HEK293 (cell line): ENCODE data around the gene RITA1.

ENCODE experiments used
- CTCF ChIA-PET: fragments of 350-600 bp; formaldehyde crosslinking; extraction: SDS; loops from one replicate; lab custom pipeline; 2021; ENCODE audit warnings: antibody characterized with exemption; lab: Yijun Ruan, JAX
- POLR2A ChIA-PET: fragments of 300-600 bp; formaldehyde crosslinking; extraction: SDS; loops from one replicate; lab custom pipeline; 2020; ENCODE audit warnings: antibody characterized with exemption, inconsistent platforms; lab: Yijun Ruan, JAX
- H3K27ac ChIP-seq: fragments of 200-500 bp; sonication (Bioruptor generic); 2 replicates; pipeline ENCODE4 v1.5.1; 2014; ENCODE audit warnings: low read depth, low read length, control low read depth, inconsistent platforms; ENCODE audit errors: extremely low read depth
- H3K36me3 ChIP-seq, 2 experiments: fragments of 200-500 bp in 1 of 2; sonication (Bioruptor generic) in 1 of 2; 1 replicate in 1 of 2; 2 replicates in 1 of 2; pipeline ENCODE4 v1.5.1; 2014 to 2017; ENCODE audit warnings: inconsistent platforms in 2 of 2, low read length in 2 of 2; ENCODE audit not compliant: control insufficient read depth in 2 of 2, insufficient read depth in 1 of 2
- H3K4me1 ChIP-seq: fragments of 200-500 bp; sonication (Bioruptor generic); 2 replicates; pipeline ENCODE4 v1.5.1; 2014; ENCODE audit warnings: mild to moderate bottlenecking, low read length, inconsistent platforms; ENCODE audit not compliant: control insufficient read depth, insufficient read depth
- H3K4me3 ChIP-seq: 2 replicates; pipeline ENCODE4 v1.5.1; 2011; ENCODE audit warnings: low read depth, mild to moderate bottlenecking, control low read depth, low read length, moderate library complexity
- H3K9me3 ChIP-seq: fragments of 200-500 bp; sonication (Bioruptor generic); 2 replicates; pipeline ENCODE4 v1.5.1; 2014; ENCODE audit warnings: low read depth, low read length, inconsistent platforms; ENCODE audit not compliant: control insufficient read depth, insufficient read depth
- BCL11B ChIP-seq: fragments of 450-650 bp; formaldehyde crosslinking; IDR thresholded peaks from 2 replicates; pipeline ENCODE4 v1.5.1; 2016; ENCODE audit warnings: low read depth, missing biosample characterization, missing genetic modification characterization
- ELK4 ChIP-seq: IDR thresholded peaks from 2 replicates; pipeline ENCODE4 v1.6.1; 2011; ENCODE audit warnings: mild to moderate bottlenecking, low read depth, low read length, borderline replicate concordance
- SCRT2 ChIP-seq: fragments of 450-650 bp; formaldehyde crosslinking; IDR thresholded peaks from 2 replicates; pipeline ENCODE4 v1.5.1; 2016; ENCODE audit warnings: missing biosample characterization, missing genetic modification characterization
- SP2 ChIP-seq: fragments of 450-650 bp; formaldehyde crosslinking; IDR thresholded peaks from 2 replicates; pipeline ENCODE4 v1.5.1; 2016; ENCODE audit warnings: missing biosample characterization, missing genetic modification characterization
- TSHZ1 ChIP-seq: fragments of 450-650 bp; formaldehyde crosslinking; IDR thresholded peaks from 2 replicates; pipeline ENCODE4 v1.5.1; 2016; ENCODE audit warnings: missing biosample characterization, missing genetic modification characterization, borderline replicate concordance
- ZBTB10 ChIP-seq: fragments of 450-650 bp; formaldehyde crosslinking; IDR thresholded peaks from 2 replicates; pipeline ENCODE4 v1.5.1; 2016; ENCODE audit warnings: missing biosample characterization, missing genetic modification characterization
- ZBTB8A ChIP-seq: fragments of 450-650 bp; formaldehyde crosslinking; IDR thresholded peaks from 2 replicates; pipeline ENCODE4 v1.5.1; 2016; ENCODE audit warnings: missing biosample characterization, missing genetic modification characterization
- ZNF148 ChIP-seq: fragments of 450-650 bp; formaldehyde crosslinking; IDR thresholded peaks from 2 replicates; pipeline ENCODE4 v1.5.0; 2017; ENCODE audit warnings: missing biosample characterization, missing genetic modification characterization, borderline replicate concordance
- ZNF214 ChIP-seq: fragments of 450-650 bp; formaldehyde crosslinking; IDR thresholded peaks from 2 replicates; pipeline ENCODE4 v1.5.1; 2017; ENCODE audit warnings: missing biosample characterization, mild to moderate bottlenecking, missing genetic modification characterization, borderline replicate concordance
- ZNF394 ChIP-seq: fragments of 450-650 bp; formaldehyde crosslinking; IDR thresholded peaks from 2 replicates; pipeline ENCODE4 v1.5.1; 2016; ENCODE audit warnings: missing biosample characterization, missing genetic modification characterization, mild to moderate bottlenecking, moderate library complexity, borderline replicate concordance
- ZNF423 ChIP-seq: fragments of 450-650 bp; formaldehyde crosslinking; IDR thresholded peaks from 2 replicates; pipeline ENCODE4 v1.5.1; 2016; ENCODE audit warnings: missing biosample characterization, missing genetic modification characterization
- ZNF48 ChIP-seq: fragments of 450-650 bp; formaldehyde crosslinking; IDR thresholded peaks from 2 replicates; pipeline ENCODE4 v1.5.1; 2016; ENCODE audit warnings: missing biosample characterization, missing genetic modification characterization
- ZNF561 ChIP-seq: fragments of 450-650 bp; IDR thresholded peaks from 2 replicates; pipeline ENCODE4 v1.5.1; 2018; ENCODE audit warnings: missing biosample characterization, missing genetic modification characterization, borderline replicate concordance
- ZNF610 ChIP-seq: fragments of 450-650 bp; formaldehyde crosslinking; IDR thresholded peaks from 2 replicates; pipeline ENCODE4 v1.5.1; 2016; ENCODE audit warnings: missing biosample characterization, missing genetic modification characterization, borderline replicate concordance

RITA1 gene

GRCh38 chr12:113189361-113189760 is 3.8 kb downstream of the RITA1 start:
- Histone ChIP-seq H3K36me3 (peaks cover 13 to 51% of the 10 kb centered on the region in 2 experiments; a peak in 2 of 3 replicates), H3K9me3 (no peaks in the 10 kb centered on the region), H3K4me1 (peaks cover 3% of the 10 kb centered on the region; the same call in 1 of the 2 replicates), H3K27ac (no peak overlapping the region), H3K4me3 (no peak overlapping the region)
- CTCF ChIA-PET = interaction anchor here (0.8 kb wide), 1 partner anchor 15 kb away, joined by 4 read pairs; no protein-coding TSS in a partner anchor
- POLR2A ChIA-PET = interaction anchor here (0.6 kb wide), 1 partner anchor 126 kb away, joined by 3 read pairs; no protein-coding TSS in a partner anchor
- TF ChIP-seq ZNF610 (tag by site-specific recombination) (no peak), SCRT2 (tag by site-specific recombination) (peak; percentile 41; the same call in 1 of the 2 replicates)

GRCh38 chr12:113190761-113191160 is 5.2 kb downstream of the RITA1 start:
- no peak overlapping the region for H3K4me3 ChIP-seq
- peaks cover 13 to 51% of the 10 kb centered on the region in 2 experiments; a peak in 2 of 3 replicates for H3K36me3 ChIP-seq
- peaks cover 3% of the 10 kb centered on the region; the same call in 1 of the 2 replicates for H3K4me1 ChIP-seq
- TF ChIP-seq SP2 (tag by site-specific recombination) (peak; percentile 48), ELK4 (no peak)
- no peaks in the 10 kb centered on the region for H3K9me3 ChIP-seq
- no peak overlapping the region for H3K27ac ChIP-seq
- ChIA-PET CTCF (interaction anchor here (1.4 kb wide), 1 partner anchor 234 kb away, joined by 5 read pairs; no protein-coding TSS in a partner anchor), POLR2A (interaction anchor here (1.0 kb wide), 1 partner anchor 31 kb away, joined by 3 read pairs; the partner anchor contains the start of gene TPCN1)

- Histone ChIP-seq H3K4me1 (peaks cover 1% of the 10 kb centered on the region; the same call in 1 of the 2 replicates), H3K4me3 (no peak overlapping the region), H3K9me3 (no peaks in the 10 kb centered on the region), H3K27ac (no peak overlapping the region), H3K36me3 (peaks cover 13 to 51% of the 10 kb centered on the region in 2 experiments; a peak in 2 of 3 replicates)
- ChIA-PET CTCF (interaction anchor here (1.4 kb wide), 1 partner anchor 234 kb away, joined by 5 read pairs; no protein-coding TSS in a partner anchor), POLR2A (interaction anchor here (1.0 kb wide), 1 partner anchor 30 kb away, joined by 3 read pairs; the partner anchor contains the start of gene TPCN1)
- no peak for TF ChIP-seq ZNF561 (tag by site-specific recombination)
- no peak for TF ChIP-seq ZNF423 (tag by site-specific recombination)
- no peak for TF ChIP-seq ZNF148 (tag by site-specific recombination)
- no peak for TF ChIP-seq SCRT2 (tag by site-specific recombination)
- no peak for TF ChIP-seq TSHZ1 (tag by site-specific recombination)
- no peak for TF ChIP-seq BCL11B (tag by site-specific recombination)
- no peak for TF ChIP-seq ZBTB8A (tag by site-specific recombination)
- TF ChIP-seq ZNF214 (tag by site-specific recombination) = no peak
- TF ChIP-seq ZBTB10 (tag by site-specific recombination) = no peak
- no peak for TF ChIP-seq ZNF394 (tag by site-specific recombination)
- no peak for TF ChIP-seq ZNF48 (tag by site-specific recombination)
Observed at GRCh38 chr12:113191227-113191626, 5.7 kb downstream of the RITA1 start.
